Upper lobe of left lung (tissue), 6 donors: ENCODE data around the gene RPAP2. TPM values are rescaled to one million over a fixed set of nuclear protein-coding genes. Genes with fewer than 3 reads are reported as not detected.

Experiments used
- ATAC-seq, 2 donors: fragments of 200-7000 bp; cut with Tn5 transposase; one replicate each; pipeline ENCODE4 v1.9.1; 2022; ENCODE audit warnings: mild to moderate bottlenecking in 2 of 2, moderate library complexity in 2 of 2; ENCODE audit not compliant: low FRiP score in 2 of 2
- DNase-seq, 2 donors: peaks; one replicate each; pipeline ENCODE4 v3.0.0-alpha.2; 2019 to 2020
- H3K27ac ChIP-seq, 4 donors: fragments of 200-600 bp; sonication (generic); one replicate each; pipeline ENCODE4 v1.5.1; 2016 to 2019
- H3K27me3 ChIP-seq, 4 donors: fragments of 200-600 bp; sonication (generic); one replicate each; pipeline ENCODE4 v1.5.1; 2017 to 2019
- H3K36me3 ChIP-seq, 4 donors: fragments of 200-600 bp; sonication (generic); one replicate each; pipeline ENCODE4 v1.5.1; 2016 to 2019
- H3K4me1 ChIP-seq, 4 donors: fragments of 200-600 bp; sonication (generic); one replicate each; pipeline ENCODE4 v1.5.1; 2018 to 2019
- H3K4me3 ChIP-seq, 4 donors: fragments of 200-600 bp; sonication (generic); one replicate each; pipeline ENCODE4 v1.5.1; 2017 to 2019; ENCODE audit warnings: mild to moderate bottlenecking in 2 of 4, moderate library complexity in 1 of 4
- H3K9me3 ChIP-seq, 4 donors: fragments of 200-600 bp; sonication (generic); one replicate each; pipeline ENCODE4 v1.5.1; 2018 to 2019
- CTCF ChIP-seq, 6 experiments: fragments of 450-650 bp in 4 of 6; fragments of 200-600 bp in 2 of 6; sonication (generic) in 2 of 6; IDR thresholded peaks; one replicate each; pipeline ENCODE4 v1.5.1; 2016 to 2019; ENCODE audit warnings: antibody characterized with exemption in 6 of 6
- EP300 ChIP-seq, 4 donors: sonication (generic); formaldehyde crosslinking; IDR thresholded peaks; one replicate each; pipeline ENCODE4 v1.5.1; 2017; ENCODE audit warnings: antibody characterized with exemption in 4 of 4, control low read depth in 2 of 4
- POLR2A ChIP-seq, 4 donors: fragments of 450-650 bp; IDR thresholded peaks; one replicate each; pipeline ENCODE4 v1.5.1; 2016 to 2017; ENCODE audit warnings: antibody characterized with exemption in 4 of 4, mild to moderate bottlenecking in 2 of 4
- POLR2AphosphoS5 ChIP-seq, 2 donors: sonication (generic); formaldehyde crosslinking; IDR thresholded peaks; one replicate each; pipeline ENCODE4 v1.5.1; 2017; ENCODE audit warnings: antibody characterized with exemption in 2 of 2
- WGBS, 2 donors: methylation state at CpG; one replicate each; pipeline ENCODE4 v1.1.5; 2017 to 2018; 5-methylcytosine and 5-hydroxymethylcytosine counted together
- total RNA-seq, 6 donors: library from RNA; depleted of rRNA in 4 of 6; stranded (reverse); fragments of >200 nt in 4 of 6; gene quantifications; one replicate each; pipeline versions ENCODE4 v1.1.0 to v1.2.1, GENCODE V29; 2016 to 2021
- donor health status: DM: no; HTN: no; CAD: no; lungs with moderate emphysema.
- donor health status: DM: no; HTN: yes; CAD: no; lungs with severe emphysema.

Gene RPAP2
- total RNA-seq, 6 donors from 2014 or later = 3.6 to 15.8 (median 5.6) TPM

- no peaks in the 10 kb centered on the region for H3K27me3 ChIP-seq
- 71 to 76% methylated on average over 1 of the region's 1 CpG for WGBS, 2 donors
- no peak overlapping the region for H3K4me3 ChIP-seq
- DNase-seq (no peak), ATAC-seq (no peak)
- H3K27ac ChIP-seq = no peak overlapping the region
- H3K4me1 ChIP-seq = no peaks in the 10 kb centered on the region
- H3K36me3 ChIP-seq = peaks cover 0 to 22% (median 3%) of the 10 kb centered on the region in 4 donors
- no peaks in the 10 kb centered on the region for H3K9me3 ChIP-seq
- TF ChIP-seq EP300 (IDR thresholded peaks at IDR 0.05) = no peak
- no peak for TF ChIP-seq CTCF (IDR thresholded peaks at IDR 0.05)
- TF ChIP-seq POLR2A (IDR thresholded peaks at IDR 0.05) = no peak
- no peak for TF ChIP-seq POLR2AphosphoS5 (IDR thresholded peaks at IDR 0.05)
These were observed 41.3 kb downstream of the RPAP2 start for GRCh38 chr1:92340154-92340553.

GRCh38 chr1:92342401-92342800 is 43.5 kb downstream of the RPAP2 start:
- Histone ChIP-seq H3K4me1 (no peaks in the 10 kb centered on the region), H3K9me3 (no peaks in the 10 kb centered on the region), H3K27ac (no peak overlapping the region), H3K4me3 (no peak overlapping the region), H3K36me3 (peaks cover 0 to 24% (median 2%) of the 10 kb centered on the region in 4 donors), H3K27me3 (no peaks in the 10 kb centered on the region)
- WGBS, 2 donors = 91 to 95% methylated on average over 1 of the region's 1 CpG
- DNase-seq (no peak), ATAC-seq (no peak)
- no peak for TF ChIP-seq EP300 (IDR thresholded peaks at IDR 0.05)
- no peak for TF ChIP-seq POLR2AphosphoS5 (IDR thresholded peaks at IDR 0.05)
- TF ChIP-seq POLR2A (IDR thresholded peaks at IDR 0.05) = no peak
- no peak for TF ChIP-seq CTCF (IDR thresholded peaks at IDR 0.05)

- TF ChIP-seq EP300 (IDR thresholded peaks at IDR 0.05) (no peak), POLR2A (IDR thresholded peaks at IDR 0.05) (no peak), CTCF (IDR thresholded peaks at IDR 0.05) (no peak), POLR2AphosphoS5 (IDR thresholded peaks at IDR 0.05) (no peak)
- H3K4me1 ChIP-seq = no peaks in the 10 kb centered on the region
- 76 to 85% methylated on average over 3 of the region's 3 CpGs for WGBS, 2 donors
- DNase-seq = no peak
- no peak overlapping the region for H3K27ac ChIP-seq
- peaks cover 0 to 29% (median 3%) of the 10 kb centered on the region in 4 donors for H3K36me3 ChIP-seq
- H3K27me3 ChIP-seq = no peaks in the 10 kb centered on the region
- no peak overlapping the region for H3K4me3 ChIP-seq
- ATAC-seq = no peak
- no peaks in the 10 kb centered on the region for H3K9me3 ChIP-seq
These were observed 44.2 kb downstream of the RPAP2 start for GRCh38 chr1:92343061-92343460.

- Histone ChIP-seq H3K9me3 (no peaks in the 10 kb centered on the region), H3K36me3 (peaks cover 0 to 37% (median 12%) of the 10 kb centered on the region in 4 donors), H3K4me1 (no peaks in the 10 kb centered on the region), H3K4me3 (no peak overlapping the region), H3K27ac (no peak overlapping the region), H3K27me3 (no peaks in the 10 kb centered on the region)
- WGBS, 2 donors = 71 to 77% methylated on average over 1 of the region's 1 CpG
- no peak for DNase-seq
- TF ChIP-seq POLR2AphosphoS5 (IDR thresholded peaks at IDR 0.05) (no peak), EP300 (IDR thresholded peaks at IDR 0.05) (no peak), POLR2A (IDR thresholded peaks at IDR 0.05) (no peak), CTCF (IDR thresholded peaks at IDR 0.05) (no peak)
- ATAC-seq = no peak
These were observed 48.2 kb downstream of the RPAP2 start for GRCh38 chr1:92346866-92347640.

- no peak for DNase-seq
- WGBS, 2 donors = 91 to 94% methylated on average over 1 of the region's 1 CpG
- Histone ChIP-seq H3K36me3 (peaks cover 0 to 48% (median 14%) of the 10 kb centered on the region in 4 donors), H3K4me1 (no peaks in the 10 kb centered on the region), H3K9me3 (peaks cover 0 to 4% (median 0%) of the 10 kb centered on the region in 4 donors), H3K27ac (no peak overlapping the region), H3K4me3 (no peak overlapping the region), H3K27me3 (no peaks in the 10 kb centered on the region)
- TF ChIP-seq POLR2AphosphoS5 (IDR thresholded peaks at IDR 0.05) (no peak), POLR2A (IDR thresholded peaks at IDR 0.05) (no peak), EP300 (IDR thresholded peaks at IDR 0.05) (no peak), CTCF (IDR thresholded peaks at IDR 0.05) (no peak)
- no peak for ATAC-seq
These were observed 54.0 kb downstream of the RPAP2 start for GRCh38 chr1:92352856-92353255.
